ENCODE data around the gene LHFPL2.

GRCh38 chr5:78612227-78613150 is 36.1 kb downstream of the LHFPL2 start:
- TF ChIP-seq CTCF (IDR thresholded peaks at IDR 0.05; ENCODE audit: low read depth, low read length, poor library complexity, severe bottlenecking) (no peak), EZH2phosphoT487 (IDR thresholded peaks at IDR 0.05; ENCODE audit: borderline replicate concordance, low read length) (no peak)
